AG09319 (cell line): ENCODE measurements around the gene OMA1.
"Not testable (repeated sequence)": the region's sequence is repeated elsewhere in the genome, so short reads cannot be mapped to it uniquely, and the experiment has no call there.

Source experiments
- DNase-seq: peaks from one replicate; pipeline ENCODE4 v3.0.0-alpha.2; 2010; ENCODE audit warnings: low read depth; ENCODE audit errors: extremely low read depth
- TF ChIP-seq, protein P1 (sequence below): IDR thresholded peaks from 2 replicates; pipeline ENCODE4 v1.5.1; 2011; ENCODE audit warnings: low read depth, mild to moderate bottlenecking, inconsistent platforms, low read length, moderate library complexity

OMA1 gene

GRCh38 chr1:58568271-58568860, 21.8 kb upstream of the OMA1 start:
- TF ChIP-seq, protein P1, sequence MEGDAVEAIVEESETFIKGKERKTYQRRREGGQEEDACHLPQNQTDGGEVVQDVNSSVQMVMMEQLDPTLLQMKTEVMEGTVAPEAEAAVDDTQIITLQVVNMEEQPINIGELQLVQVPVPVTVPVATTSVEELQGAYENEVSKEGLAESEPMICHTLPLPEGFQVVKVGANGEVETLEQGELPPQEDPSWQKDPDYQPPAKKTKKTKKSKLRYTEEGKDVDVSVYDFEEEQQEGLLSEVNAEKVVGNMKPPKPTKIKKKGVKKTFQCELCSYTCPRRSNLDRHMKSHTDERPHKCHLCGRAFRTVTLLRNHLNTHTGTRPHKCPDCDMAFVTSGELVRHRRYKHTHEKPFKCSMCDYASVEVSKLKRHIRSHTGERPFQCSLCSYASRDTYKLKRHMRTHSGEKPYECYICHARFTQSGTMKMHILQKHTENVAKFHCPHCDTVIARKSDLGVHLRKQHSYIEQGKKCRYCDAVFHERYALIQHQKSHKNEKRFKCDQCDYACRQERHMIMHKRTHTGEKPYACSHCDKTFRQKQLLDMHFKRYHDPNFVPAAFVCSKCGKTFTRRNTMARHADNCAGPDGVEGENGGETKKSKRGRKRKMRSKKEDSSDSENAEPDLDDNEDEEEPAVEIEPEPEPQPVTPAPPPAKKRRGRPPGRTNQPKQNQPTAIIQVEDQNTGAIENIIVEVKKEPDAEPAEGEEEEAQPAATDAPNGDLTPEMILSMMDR: no peak
- DNase-seq: no peak

GRCh38 chr1:58566339-58566738, 19.8 kb upstream of the OMA1 start:
- TF ChIP-seq, protein P1: no peak
- DNase-seq: no peak

- DNase-seq: not testable (repeated sequence)
Observed at GRCh38 chr1:58563715-58564114, 17.2 kb upstream of the OMA1 start.

DNA sequence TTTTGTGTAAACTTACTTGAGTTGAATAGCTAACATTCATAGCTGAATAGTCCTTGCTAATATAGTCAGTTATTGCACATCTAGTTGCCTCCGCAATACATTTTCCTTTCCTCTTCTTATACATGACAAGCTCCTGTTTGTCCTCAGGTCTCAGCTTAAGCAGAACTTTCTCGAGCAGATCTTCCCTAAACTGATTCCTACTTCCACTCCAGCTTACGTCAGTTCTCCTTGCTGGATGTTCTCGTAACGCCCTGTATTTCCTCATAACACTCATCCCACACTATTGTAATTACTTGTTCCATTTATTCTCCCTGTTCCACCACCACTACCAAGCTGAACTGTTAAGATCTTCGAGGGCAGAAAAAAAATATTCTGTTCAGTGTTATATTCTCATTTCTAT, 15.1 kb upstream of the OMA1 start:
- TF ChIP-seq, protein P1: no peak
- no peak for DNase-seq

DNA sequence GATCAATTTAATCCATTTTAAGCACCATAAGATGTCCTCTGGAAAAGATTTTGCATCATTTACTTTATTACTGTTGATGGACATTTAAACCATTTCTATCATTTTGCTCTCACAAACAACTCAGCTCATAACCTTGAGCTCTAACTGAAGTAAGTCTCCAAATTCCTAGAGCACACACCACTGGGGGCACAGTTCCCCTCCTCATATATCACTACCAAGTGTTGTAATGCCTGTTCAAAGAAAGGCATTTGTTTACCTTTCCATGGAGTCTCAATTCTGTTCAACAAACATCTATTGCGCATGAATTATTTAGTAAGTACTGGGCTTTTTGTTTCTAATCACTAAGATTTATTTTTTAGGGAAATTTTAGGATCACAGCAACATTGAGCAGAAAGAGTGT, 8.9 kb upstream of the OMA1 start:
- TF ChIP-seq, protein P1: no peak
- DNase-seq: no peak

DNA sequence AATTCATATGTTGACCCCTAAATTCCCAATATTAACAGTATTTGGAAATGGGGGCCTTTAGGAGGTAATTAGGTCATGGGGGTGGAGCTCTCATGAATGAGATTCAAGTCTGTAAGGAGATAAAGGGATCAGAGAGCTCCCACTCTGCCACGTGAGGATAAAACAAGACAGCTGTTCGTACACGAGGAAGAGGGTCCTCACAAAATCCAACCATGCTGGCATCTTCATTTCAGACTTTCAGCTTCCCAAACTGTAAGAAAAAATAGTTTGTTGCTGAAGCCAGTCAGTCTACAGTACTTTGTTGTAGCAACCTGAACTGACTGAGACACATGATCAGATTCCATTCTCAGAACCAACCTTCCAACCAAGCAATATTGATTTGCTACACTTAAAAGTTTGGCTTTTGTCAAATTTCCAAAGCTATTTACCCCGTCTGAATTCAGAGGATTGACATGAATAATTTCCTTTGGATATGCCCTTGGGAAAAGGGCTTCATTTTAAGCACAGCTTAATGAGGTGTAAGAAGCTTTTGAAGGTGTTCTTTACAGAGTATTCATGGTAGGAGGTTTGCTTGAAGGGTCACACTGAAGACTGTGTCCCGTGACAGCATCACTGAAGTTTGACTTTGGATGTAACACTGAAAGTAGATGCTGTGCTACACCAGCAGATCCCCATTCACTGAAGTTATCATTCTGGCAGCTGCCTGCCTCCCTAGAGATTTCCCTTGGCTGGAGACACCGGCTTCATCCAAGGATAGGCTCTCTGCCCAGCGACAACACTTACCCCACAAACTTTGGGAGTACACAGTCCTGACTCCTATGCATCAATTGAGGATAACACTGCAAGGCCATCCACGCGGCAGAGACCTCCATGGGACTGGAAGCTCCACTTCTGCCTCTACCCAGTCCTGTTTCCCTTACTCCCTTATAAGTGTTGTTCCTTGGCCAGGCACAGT, 4.9 kb upstream of the OMA1 start:
- no peak for DNase-seq
- TF ChIP-seq, protein P1: no peak

- not testable (repeated sequence) for DNase-seq
Observed at GRCh38 chr1:58549291-58549690, 2.8 kb upstream of the OMA1 start.

GRCh38 chr1:58548371-58548770, 1.8 kb upstream of the OMA1 start:
- TF ChIP-seq, protein P1: no peak
- DNase-seq: no peak
